Activated CD8-positive, alpha-beta T cell treated with anti-CD3 and anti-CD28 coated beads for 36 hours (primary cell): ENCODE results near the gene IREB2. TPM values are rescaled to one million over a fixed set of nuclear protein-coding genes. Genes with fewer than 3 reads are reported as not detected.

Experiments used
- ATAC-seq: fragments of 200-7000 bp; cut with Tn5 transposase; one replicate; pipeline ENCODE4 v1.10.0; 2021; ENCODE audit warnings: mild to moderate bottlenecking, moderate library complexity
- CTCF ChIA-PET: fragments of 350-600 bp; sonication (Branson Sonifier 250); formaldehyde crosslinking; loops from one replicate; lab custom pipeline; 2021; ENCODE audit warnings: antibody characterized with exemption; lab: Charles Lee
- POLR2A ChIA-PET: fragments of 350-600 bp; sonication (Branson Sonifier 250); formaldehyde crosslinking; loops from one replicate; lab custom pipeline; 2021; ENCODE audit warnings: antibody characterized with exemption; lab: Charles Lee
- DNase-seq: peaks from one replicate; pipeline ENCODE4 v3.0.0-alpha.2; 2020
- H3K27ac Mint-ChIP-seq: one replicate; pipeline ENCODE4 v1.8.0; 2021; ENCODE audit warnings: mild to moderate bottlenecking, mixed read lengths
- H3K27me3 Mint-ChIP-seq: one replicate; pipeline ENCODE4 v1.8.0; 2021; ENCODE audit warnings: mixed read lengths
- H3K36me3 Mint-ChIP-seq: one replicate; pipeline ENCODE4 v1.8.0; 2021; ENCODE audit warnings: low read depth, mixed read lengths
- H3K4me1 Mint-ChIP-seq: one replicate; pipeline ENCODE4 v1.8.0; 2021; ENCODE audit warnings: low read depth, mixed read lengths
- H3K4me3 Mint-ChIP-seq: one replicate; pipeline ENCODE4 v1.8.0; 2021; ENCODE audit warnings: mild to moderate bottlenecking, moderate library complexity, mixed read lengths
- H3K9me3 Mint-ChIP-seq: one replicate; pipeline ENCODE4 v1.8.0; 2021; ENCODE audit warnings: mixed read lengths
- intact Hi-C: fragments of 100-400 bp; cut with micrococcal nuclease; formaldehyde crosslinking; loops from one replicate; pipeline ENCODE4 v1.10.0; 2022
- total RNA-seq, 2 experiments: library from RNA; stranded (reverse); gene quantifications; one replicate each; pipeline ENCODE4 v1.2.3, GENCODE V29; 2021
- TF ChIP-seq, protein P1 (sequence below): fragments of 200-600 bp; IDR thresholded peaks from one replicate; pipeline ENCODE4 v1.8.0; 2022; ENCODE audit warnings: antibody characterized with exemption, mild to moderate bottlenecking

The IREB2 gene
- total RNA-seq, 2 experiments from 2014 or later, result 68.2 to 78.7 TPM

DNA sequence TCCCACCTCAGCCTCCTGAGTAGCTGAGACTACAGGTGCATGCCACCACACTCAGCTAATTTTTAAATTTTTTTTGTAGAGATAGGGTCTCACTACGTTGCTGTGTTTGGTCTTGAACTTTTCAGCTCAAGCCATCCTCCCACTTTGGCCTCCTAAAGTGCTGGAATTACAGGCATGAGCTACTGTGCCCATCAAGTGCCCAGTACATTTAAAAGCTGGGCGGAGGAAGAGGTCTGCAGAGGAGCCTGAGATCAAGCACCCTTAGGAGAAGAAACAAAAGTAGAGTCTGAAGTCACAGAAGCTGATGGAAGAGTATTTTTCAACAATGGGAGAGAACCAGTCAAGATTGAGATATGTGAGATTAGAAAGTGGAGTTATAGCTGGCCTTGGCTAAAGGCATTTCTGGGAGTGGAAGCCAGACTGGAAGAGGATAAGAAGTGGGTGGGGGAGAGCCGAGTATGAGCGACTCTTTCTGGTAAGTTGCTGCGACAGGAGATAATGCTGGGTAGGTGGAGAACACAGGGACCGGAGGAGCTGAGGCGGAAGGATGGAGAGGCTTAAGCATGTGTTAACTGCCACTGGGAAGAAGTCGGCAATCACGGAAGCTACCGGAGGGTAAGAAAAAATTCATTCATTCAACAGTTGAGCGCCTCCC, 782 bp upstream of the IREB2 start:
- Mint-ChIP-seq H3K27me3 (no peaks in the 10 kb centered on the region), H3K4me3 (peak overlapping the region; percentile 93), H3K36me3 (peaks cover 22% of the 10 kb centered on the region), H3K27ac (peak overlapping the region; percentile 99), H3K4me1 (peaks cover 33% of the 10 kb centered on the region), H3K9me3 (no peaks in the 10 kb centered on the region)
- ChIA-PET CTCF (interaction anchor here (0.9 to 6.8 kb wide), 5 partner anchors 9 to 478 kb away, joined by 3 to 44 read pairs (median 3); no protein-coding TSS in a partner anchor), POLR2A (interaction anchor here (0.8 to 2.8 kb wide), 22 partner anchors 8 to 435 kb away, joined by 3 to 32 read pairs (median 4); partner anchors contain the start of genes DNAJA4, IDH3A, MORF4L1 and PSMA4)
- DNase-seq, result no peak
- TF ChIP-seq, protein P1, sequence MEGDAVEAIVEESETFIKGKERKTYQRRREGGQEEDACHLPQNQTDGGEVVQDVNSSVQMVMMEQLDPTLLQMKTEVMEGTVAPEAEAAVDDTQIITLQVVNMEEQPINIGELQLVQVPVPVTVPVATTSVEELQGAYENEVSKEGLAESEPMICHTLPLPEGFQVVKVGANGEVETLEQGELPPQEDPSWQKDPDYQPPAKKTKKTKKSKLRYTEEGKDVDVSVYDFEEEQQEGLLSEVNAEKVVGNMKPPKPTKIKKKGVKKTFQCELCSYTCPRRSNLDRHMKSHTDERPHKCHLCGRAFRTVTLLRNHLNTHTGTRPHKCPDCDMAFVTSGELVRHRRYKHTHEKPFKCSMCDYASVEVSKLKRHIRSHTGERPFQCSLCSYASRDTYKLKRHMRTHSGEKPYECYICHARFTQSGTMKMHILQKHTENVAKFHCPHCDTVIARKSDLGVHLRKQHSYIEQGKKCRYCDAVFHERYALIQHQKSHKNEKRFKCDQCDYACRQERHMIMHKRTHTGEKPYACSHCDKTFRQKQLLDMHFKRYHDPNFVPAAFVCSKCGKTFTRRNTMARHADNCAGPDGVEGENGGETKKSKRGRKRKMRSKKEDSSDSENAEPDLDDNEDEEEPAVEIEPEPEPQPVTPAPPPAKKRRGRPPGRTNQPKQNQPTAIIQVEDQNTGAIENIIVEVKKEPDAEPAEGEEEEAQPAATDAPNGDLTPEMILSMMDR, result no peak
- ATAC-seq, result peak; percentile 21
- intact Hi-C loops, result no loop called here

DNA sequence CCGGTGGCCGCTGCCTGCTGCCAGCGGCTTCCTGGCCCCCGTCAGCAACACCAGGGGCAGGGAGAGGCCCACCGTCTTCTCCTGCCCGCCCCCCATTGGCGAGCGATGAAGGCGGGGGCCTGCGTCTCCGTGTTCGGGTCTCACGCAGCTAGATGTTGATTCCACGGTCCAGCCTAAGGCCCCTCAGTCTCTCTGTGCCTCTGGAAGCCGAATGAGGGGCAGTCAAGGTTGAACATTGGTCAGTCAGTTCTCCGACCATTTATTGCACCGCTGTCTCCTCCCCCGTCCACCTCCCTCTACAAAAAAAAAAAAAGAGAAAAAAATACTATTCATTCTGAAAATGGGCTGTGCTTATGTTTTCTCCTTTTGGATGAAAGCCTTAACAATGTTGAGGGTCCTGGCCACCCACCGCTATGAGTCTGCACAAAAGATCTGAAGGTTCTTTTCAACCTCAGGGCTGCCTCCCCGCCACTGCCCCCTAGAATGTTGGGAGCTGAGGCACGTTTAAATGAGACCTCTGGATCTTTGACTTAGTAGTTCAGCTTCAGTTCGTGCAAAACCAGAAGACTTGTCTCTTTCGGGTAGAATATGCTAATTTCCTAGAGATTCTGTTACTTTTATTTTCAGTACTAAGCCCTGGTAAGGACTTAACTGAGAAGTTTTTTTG, 736 bp downstream of the IREB2 start:
- TF ChIP-seq, protein P1, result no peak
- peaks cover 31% of the 10 kb centered on the region for H3K36me3 Mint-ChIP-seq

DNA sequence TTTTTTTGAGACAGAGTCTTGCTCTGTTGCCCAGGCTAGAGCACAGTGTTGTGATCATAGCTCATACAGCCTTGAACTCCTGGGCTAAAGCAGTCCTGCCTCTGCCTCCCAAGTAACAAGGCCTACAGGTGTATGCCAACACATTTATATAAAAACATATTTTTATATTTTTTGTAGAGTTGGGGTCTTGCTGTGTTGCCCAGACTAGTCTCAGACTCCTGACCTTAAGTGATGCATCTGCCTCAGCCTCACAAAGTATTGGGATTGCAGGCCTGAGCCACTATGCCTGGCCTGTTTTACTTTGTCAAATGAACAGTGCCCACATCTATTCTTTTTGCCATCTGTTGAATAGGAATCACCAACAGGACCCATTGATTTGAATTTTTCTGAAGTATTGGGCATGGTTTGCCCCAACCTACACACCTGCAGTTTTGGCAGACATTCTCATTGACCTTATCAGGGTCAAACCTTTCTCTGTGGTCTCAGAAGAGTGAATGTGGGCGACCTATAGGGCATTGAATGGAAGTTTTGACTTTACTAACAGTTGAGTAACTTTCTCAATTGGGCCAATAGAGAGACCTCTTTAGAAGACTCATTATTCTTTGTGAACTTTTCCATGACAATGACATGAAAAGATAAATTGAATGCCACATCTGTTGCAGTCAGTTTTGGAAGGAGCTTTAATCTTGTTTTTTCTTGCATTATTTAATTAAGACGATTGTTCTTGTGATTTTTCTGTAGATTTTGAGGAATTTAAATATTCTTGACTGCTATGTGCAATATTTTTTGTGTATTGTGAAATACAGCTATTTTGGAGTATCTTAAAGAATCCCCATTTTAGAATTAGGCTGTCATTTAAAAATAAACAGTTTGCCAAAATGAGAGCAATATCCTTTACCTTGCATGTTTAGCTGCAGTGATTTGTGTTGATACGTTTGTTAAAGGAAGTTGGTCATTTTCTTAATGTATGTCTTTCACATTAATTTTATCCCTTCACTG, 2.7 kb downstream of the IREB2 start:
- POLR2A ChIA-PET, result interaction anchor here (0.5 to 2.0 kb wide), 3 partner anchors 10 to 1796 kb away, joined by 4 to 5 read pairs (median 4); no protein-coding TSS in a partner anchor
- CTCF ChIA-PET, result interaction anchor here (1.1 to 6.8 kb wide), 2 partner anchors 13 to 18 kb away, joined by 3 to 44 read pairs; no protein-coding TSS in a partner anchor
- Mint-ChIP-seq H3K27me3 (no peaks in the 10 kb centered on the region), H3K4me1 (peaks cover 52% of the 10 kb centered on the region), H3K9me3 (no peaks in the 10 kb centered on the region), H3K4me3 (peak overlapping the region; percentile 93), H3K36me3 (peaks cover 45% of the 10 kb centered on the region), H3K27ac (peak overlapping the region; percentile 77)
- TF ChIP-seq, protein P1, result no peak
- intact Hi-C loops, result no loop called here
- DNase-seq (peak; percentile 57), ATAC-seq (peak; percentile 31)

More for the DNA sequence above, 736 bp downstream of the IREB2 start:
- ChIA-PET POLR2A (interaction anchor here (0.6 to 2.8 kb wide), 11 partner anchors 10 to 174 kb away, joined by 3 to 32 read pairs (median 7); partner anchors contain the start of genes DNAJA4, PSMA4 and SKIC8), CTCF (interaction anchor here (1.2 to 6.8 kb wide), 3 partner anchors 11 to 22 kb away, joined by 3 to 44 read pairs (median 3); no protein-coding TSS in a partner anchor)
- H3K9me3 Mint-ChIP-seq, result no peaks in the 10 kb centered on the region
- H3K27ac Mint-ChIP-seq, result peak overlapping the region; percentile 99
- peak; percentile 64 for DNase-seq
- H3K4me3 Mint-ChIP-seq, result peak overlapping the region; percentile 93
- H3K4me1 Mint-ChIP-seq, result peaks cover 44% of the 10 kb centered on the region
- H3K27me3 Mint-ChIP-seq, result no peaks in the 10 kb centered on the region
- intact Hi-C loops, result no loop called here
- peak; percentile 28 for ATAC-seq

DNA sequence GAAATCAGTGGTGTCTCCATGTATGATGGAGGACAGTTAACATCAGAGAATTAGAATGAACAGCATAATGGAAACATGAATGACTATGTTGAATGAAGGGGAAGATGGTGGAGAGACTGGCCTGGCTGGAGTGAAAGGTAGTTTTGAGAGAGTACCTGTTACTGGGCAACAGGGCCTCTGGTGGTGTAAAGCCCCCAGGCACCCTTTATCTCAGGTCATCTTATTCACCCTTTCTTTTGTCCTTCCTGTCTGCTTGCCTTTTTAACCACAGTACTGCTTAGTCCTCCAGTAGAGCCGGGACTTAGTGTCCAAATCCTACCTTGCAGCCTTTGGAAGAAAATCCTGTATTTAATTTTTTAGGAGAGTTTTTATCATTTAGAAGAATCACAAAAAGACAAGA, 6.2 kb downstream of the IREB2 start:
- Mint-ChIP-seq H3K27ac (peak overlapping the region; percentile 79), H3K36me3 (peaks cover 61% of the 10 kb centered on the region), H3K4me1 (peaks cover 59% of the 10 kb centered on the region), H3K27me3 (no peaks in the 10 kb centered on the region), H3K9me3 (no peaks in the 10 kb centered on the region), H3K4me3 (no peak overlapping the region)
- TF ChIP-seq, protein P1, result no peak
- DNase-seq, result no peak
- ATAC-seq, result no peak
- intact Hi-C loops, result no loop called here
- ChIA-PET POLR2A (no interaction called here), CTCF (no interaction called here)
